ENCODE results near the gene TKFC.

Gene TKFC

GRCh38 chr11:61349916-61350315, 16.9 kb downstream of the TKFC start:
- Mint-ChIP-seq H3K27me3 (no peaks in the 10 kb centered on the region), H3K4me3 (no peak overlapping the region), H3K4me1 (peaks cover 59% of the 10 kb centered on the region), H3K9me3 (no peaks in the 10 kb centered on the region), H3K27ac (peak overlapping the region; percentile 58), H3K36me3 (peaks cover 67% of the 10 kb centered on the region)
- ATAC-seq: no peak

GRCh38 chr11:61350336-61350735, 17.3 kb downstream of the TKFC start:
- peaks cover 63% of the 10 kb centered on the region for H3K4me1 Mint-ChIP-seq

GRCh38 chr11:61350803-61351202, 17.8 kb downstream of the TKFC start:
- H3K9me3 Mint-ChIP-seq: no peaks in the 10 kb centered on the region
- peak overlapping the region; percentile 58 for H3K27ac Mint-ChIP-seq
- no peak for ATAC-seq
- H3K4me1 Mint-ChIP-seq: peaks cover 62% of the 10 kb centered on the region
- peaks cover 64% of the 10 kb centered on the region for H3K36me3 Mint-ChIP-seq
- no peaks in the 10 kb centered on the region for H3K27me3 Mint-ChIP-seq
- H3K4me3 Mint-ChIP-seq: no peak overlapping the region

More at GRCh38 chr11:61350336-61350735, 17.3 kb downstream of the TKFC start:
- Mint-ChIP-seq H3K36me3 (peaks cover 67% of the 10 kb centered on the region), H3K27ac (peak overlapping the region; percentile 58), H3K9me3 (no peaks in the 10 kb centered on the region), H3K27me3 (no peaks in the 10 kb centered on the region), H3K4me3 (no peak overlapping the region)
- ATAC-seq: no peak

GRCh38 chr11:61352038-61352437, 19.0 kb downstream of the TKFC start:
- Mint-ChIP-seq H3K4me3 (no peak overlapping the region), H3K36me3 (peaks cover 54% of the 10 kb centered on the region), H3K27me3 (no peaks in the 10 kb centered on the region), H3K27ac (peak overlapping the region; percentile 93), H3K9me3 (no peaks in the 10 kb centered on the region), H3K4me1 (peaks cover 63% of the 10 kb centered on the region)
- ATAC-seq: no peak

GRCh38 chr11:61353131-61354067, 20.4 kb downstream of the TKFC start:
- H3K27ac Mint-ChIP-seq: peak overlapping the region; percentile 93
- H3K4me3 Mint-ChIP-seq: peak overlapping the region; percentile 74
- H3K27me3 Mint-ChIP-seq: no peaks in the 10 kb centered on the region
- peaks cover 40% of the 10 kb centered on the region for H3K36me3 Mint-ChIP-seq
- peaks cover 69% of the 10 kb centered on the region for H3K4me1 Mint-ChIP-seq
- no peak for ATAC-seq
- H3K9me3 Mint-ChIP-seq: no peaks in the 10 kb centered on the region

GRCh38 chr11:61354208-61354607, 21.2 kb downstream of the TKFC start:
- Mint-ChIP-seq H3K9me3 (no peaks in the 10 kb centered on the region), H3K4me3 (peak overlapping the region; percentile 74), H3K27me3 (no peaks in the 10 kb centered on the region), H3K27ac (peak overlapping the region; percentile 93), H3K36me3 (peaks cover 36% of the 10 kb centered on the region), H3K4me1 (peaks cover 77% of the 10 kb centered on the region)
- no peak for ATAC-seq

GRCh38 chr11:61356706-61357105, 23.7 kb downstream of the TKFC start:
- peaks cover 20% of the 10 kb centered on the region for H3K36me3 Mint-ChIP-seq
- H3K27me3 Mint-ChIP-seq: no peaks in the 10 kb centered on the region
- peak overlapping the region; percentile 74 for H3K4me3 Mint-ChIP-seq
- ATAC-seq: peak; percentile 73
- peak overlapping the region; percentile 93 for H3K27ac Mint-ChIP-seq
- peaks cover 78% of the 10 kb centered on the region for H3K4me1 Mint-ChIP-seq
- H3K9me3 Mint-ChIP-seq: no peaks in the 10 kb centered on the region

- Mint-ChIP-seq H3K4me3 (peak overlapping the region; percentile 74), H3K9me3 (no peaks in the 10 kb centered on the region), H3K36me3 (peaks cover 24% of the 10 kb centered on the region), H3K27me3 (no peaks in the 10 kb centered on the region), H3K4me1 (peaks cover 78% of the 10 kb centered on the region), H3K27ac (peak overlapping the region; percentile 93)
- peak; percentile 88 for ATAC-seq
Observed at GRCh38 chr11:61357233-61357893, 24.3 kb downstream of the TKFC start.

- H3K36me3 Mint-ChIP-seq: peaks cover 25% of the 10 kb centered on the region
Observed at GRCh38 chr11:61357894-61358239, 24.8 kb downstream of the TKFC start.

GRCh38 chr11:61358566-61358965, 25.5 kb downstream of the TKFC start:
- peak overlapping the region; percentile 93 for H3K27ac Mint-ChIP-seq
- peaks cover 18% of the 10 kb centered on the region for H3K36me3 Mint-ChIP-seq

More at GRCh38 chr11:61357894-61358239, 24.8 kb downstream of the TKFC start:
- peak overlapping the region; percentile 93 for H3K27ac Mint-ChIP-seq
- peaks cover 79% of the 10 kb centered on the region for H3K4me1 Mint-ChIP-seq
- no peaks in the 10 kb centered on the region for H3K27me3 Mint-ChIP-seq
- ATAC-seq: no peak
- H3K9me3 Mint-ChIP-seq: no peaks in the 10 kb centered on the region
- H3K4me3 Mint-ChIP-seq: peak overlapping the region; percentile 74

GRCh38 chr11:61359516-61359915, 26.5 kb downstream of the TKFC start:
- H3K4me1 Mint-ChIP-seq: peaks cover 77% of the 10 kb centered on the region
- H3K27me3 Mint-ChIP-seq: no peaks in the 10 kb centered on the region
- peak overlapping the region; percentile 94 for H3K4me3 Mint-ChIP-seq
- ATAC-seq: no peak
- no peaks in the 10 kb centered on the region for H3K9me3 Mint-ChIP-seq
- H3K36me3 Mint-ChIP-seq: peaks cover 9% of the 10 kb centered on the region
- H3K27ac Mint-ChIP-seq: peak overlapping the region; percentile 93

More at GRCh38 chr11:61358566-61358965, 25.5 kb downstream of the TKFC start:
- Mint-ChIP-seq H3K9me3 (no peaks in the 10 kb centered on the region), H3K27me3 (no peaks in the 10 kb centered on the region), H3K4me1 (peaks cover 79% of the 10 kb centered on the region), H3K4me3 (peak overlapping the region; percentile 94)
- no peak for ATAC-seq

GRCh38 chr11:61361237-61361740, 28.3 kb downstream of the TKFC start:
- peaks cover 67% of the 10 kb centered on the region for H3K4me1 Mint-ChIP-seq

GRCh38 chr11:61361741-61362541, 28.9 kb downstream of the TKFC start, which contains the start of the genes CYB561A3 and TMEM138:
Gene CYB561A3, minus strand, starts transcription at chr11:61361882. Its CDS starts 5,169 bp downstream, at chr11:61356713.
Gene TMEM138, plus strand, starts transcription at chr11:61362374. Its CDS starts 2,017 bp downstream, at chr11:61364391.
- peak; percentile 90 for ATAC-seq
- peak within 1 kb of the TSS; percentile 94 for H3K4me3 Mint-ChIP-seq
- peak within 1 kb of the TSS; percentile 93 for H3K27ac Mint-ChIP-seq
- H3K9me3 Mint-ChIP-seq: no peaks in the 10 kb centered on the region
- H3K4me1 Mint-ChIP-seq: peaks cover 60% of the 10 kb centered on the region
- H3K36me3 Mint-ChIP-seq: peaks cover 17% of the 10 kb centered on the region
- no peaks in the 10 kb centered on the region for H3K27me3 Mint-ChIP-seq

More at GRCh38 chr11:61361237-61361740, 28.3 kb downstream of the TKFC start:
- Mint-ChIP-seq H3K27me3 (no peaks in the 10 kb centered on the region), H3K36me3 (peaks cover 11% of the 10 kb centered on the region), H3K4me3 (peak overlapping the region; percentile 94), H3K27ac (peak overlapping the region; percentile 93), H3K9me3 (no peaks in the 10 kb centered on the region)
- no peak for ATAC-seq

GRCh38 chr11:61362542-61362875, 29.5 kb downstream of the TKFC start:
- peaks cover 20% of the 10 kb centered on the region for H3K36me3 Mint-ChIP-seq
- H3K27me3 Mint-ChIP-seq: no peaks in the 10 kb centered on the region
- peak overlapping the region; percentile 93 for H3K27ac Mint-ChIP-seq
- ATAC-seq: peak; percentile 34
- peaks cover 55% of the 10 kb centered on the region for H3K4me1 Mint-ChIP-seq
- H3K4me3 Mint-ChIP-seq: peak overlapping the region; percentile 94
- H3K9me3 Mint-ChIP-seq: no peaks in the 10 kb centered on the region

All from stimulated activated memory B cell treated with anti-CD40 and anti-IgM and Interleukin-4, amounts not matched to agents 10 μg/mL and 1 μg/mL and 100 μg/mL, for 72 hours (primary cell).